GOT3 (cell line): ENCODE data around the gene MCC.

ENCODE experiments used
- DNase-seq: peaks from one replicate; lab custom pipeline; 2025; ENCODE audit warnings: mixed read lengths; lab: John Stamatoyannopoulos, UW

MCC gene

DNA sequence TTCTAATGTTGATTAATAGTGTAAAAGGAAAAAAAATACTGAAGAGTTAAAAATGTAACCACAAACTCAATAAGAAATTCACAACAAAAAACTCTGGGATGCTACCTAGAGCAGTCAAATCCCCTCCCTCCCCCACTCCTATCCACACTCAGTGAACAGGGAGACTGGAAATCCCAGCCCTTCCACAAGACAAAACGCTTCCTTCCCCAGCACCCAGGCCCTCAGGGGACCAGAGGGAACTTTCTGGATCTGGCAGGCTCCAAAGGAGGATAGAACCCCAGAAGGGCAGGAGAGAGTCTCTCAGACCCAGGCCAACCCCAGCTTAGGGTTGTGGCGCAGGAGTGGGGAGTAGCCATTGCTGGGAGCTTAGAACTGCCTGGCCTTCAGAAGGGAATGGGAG lies 456.7 kb downstream of the MCC start:
- DNase-seq: no peak

DNA sequence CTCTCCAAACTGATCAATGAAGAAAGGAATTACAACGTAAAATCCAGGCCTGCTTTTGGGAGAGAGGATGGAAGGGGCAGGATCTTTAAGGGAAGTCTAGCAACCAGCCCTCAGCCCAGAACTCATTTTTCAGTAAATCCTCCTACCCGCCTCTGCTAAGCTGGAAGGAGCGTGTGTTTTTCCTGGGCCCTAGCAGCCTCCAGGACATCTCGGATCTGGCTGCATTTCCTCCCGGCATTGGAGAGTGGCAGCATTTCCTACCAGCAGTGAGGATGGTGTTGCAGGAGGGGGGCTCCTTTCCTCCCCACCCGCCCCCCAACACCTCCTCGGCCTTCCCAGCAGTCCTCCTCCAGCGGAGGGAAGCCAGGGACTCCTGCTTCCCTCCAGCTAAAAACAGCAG lies 457.1 kb downstream of the MCC start:
- DNase-seq: no peak

- DNase-seq: no peak
Observed at GRCh38 chr5:113029614-113030013, 458.6 kb downstream of the MCC start.

GRCh38 chr5:113027431-113027830 lies 460.8 kb downstream of the MCC start:
- no peak for DNase-seq

- DNase-seq: no peak
Observed at GRCh38 chr5:113027015-113027414, 461.2 kb downstream of the MCC start.

GRCh38 chr5:113026211-113026610 lies 462.0 kb downstream of the MCC start:
- DNase-seq: no peak

DNA sequence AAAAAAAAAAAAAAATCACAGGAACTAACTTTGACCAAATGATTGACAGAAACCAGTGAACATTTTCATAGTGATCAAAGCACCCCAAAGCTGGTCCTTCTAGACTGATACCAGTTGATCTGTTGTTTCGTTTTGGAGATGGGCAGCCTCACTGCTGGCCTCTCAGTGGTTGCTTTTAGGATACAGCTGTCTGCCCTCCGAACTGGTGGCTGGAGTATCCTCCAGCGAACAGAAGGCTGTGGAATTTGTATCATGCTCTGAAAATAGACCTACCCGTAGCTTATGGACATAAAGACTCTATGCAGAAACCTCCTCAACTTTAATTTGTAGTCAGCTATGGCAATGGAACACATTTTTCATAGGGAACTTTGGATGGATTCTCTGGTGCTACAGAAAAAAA lies 462.7 kb downstream of the MCC start:
- DNase-seq: no peak

GRCh38 chr5:113024076-113024697 lies 464.1 kb downstream of the MCC start:
- no peak for DNase-seq

GRCh38 chr5:113022661-113023060 lies 465.6 kb downstream of the MCC start:
- DNase-seq: no peak

DNA sequence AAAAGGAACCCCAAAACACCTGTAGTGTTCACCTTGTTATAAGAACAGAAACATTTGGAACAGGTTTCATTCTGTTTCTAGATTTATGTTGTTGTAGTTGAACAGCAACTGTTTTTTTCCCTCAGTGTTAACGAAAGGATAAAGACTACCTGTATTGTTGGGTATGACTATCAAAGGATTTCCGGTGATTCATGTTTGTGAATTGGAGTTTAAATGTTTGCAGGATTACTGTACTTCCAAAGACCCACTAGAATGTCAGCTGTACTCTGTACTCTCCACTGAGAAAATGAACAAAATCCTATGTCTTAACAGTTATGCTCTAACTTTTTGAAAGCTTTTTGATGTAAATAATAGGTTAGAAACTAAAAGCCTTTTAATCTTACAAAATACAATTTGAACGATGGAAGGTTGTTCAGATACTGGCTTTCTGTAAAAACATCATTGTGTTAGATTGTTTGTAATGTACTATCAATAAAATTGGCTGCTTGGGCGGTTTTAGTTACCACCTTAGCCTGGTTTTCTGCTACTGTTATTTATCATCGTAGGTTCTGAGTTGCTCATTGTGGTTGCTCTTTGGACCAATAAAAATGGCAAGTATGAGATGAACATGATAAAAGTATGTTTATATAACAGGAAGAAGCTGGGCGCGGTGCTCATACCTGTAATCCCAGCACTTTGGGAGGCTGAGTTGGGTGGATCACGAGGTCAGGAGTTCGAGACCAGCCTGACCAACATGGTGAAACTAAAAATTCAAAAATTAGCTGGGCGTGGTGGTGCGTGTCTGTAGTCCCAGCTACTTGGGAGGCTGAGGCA lies 467.6 kb downstream of the MCC start:
- DNase-seq: no peak

DNA sequence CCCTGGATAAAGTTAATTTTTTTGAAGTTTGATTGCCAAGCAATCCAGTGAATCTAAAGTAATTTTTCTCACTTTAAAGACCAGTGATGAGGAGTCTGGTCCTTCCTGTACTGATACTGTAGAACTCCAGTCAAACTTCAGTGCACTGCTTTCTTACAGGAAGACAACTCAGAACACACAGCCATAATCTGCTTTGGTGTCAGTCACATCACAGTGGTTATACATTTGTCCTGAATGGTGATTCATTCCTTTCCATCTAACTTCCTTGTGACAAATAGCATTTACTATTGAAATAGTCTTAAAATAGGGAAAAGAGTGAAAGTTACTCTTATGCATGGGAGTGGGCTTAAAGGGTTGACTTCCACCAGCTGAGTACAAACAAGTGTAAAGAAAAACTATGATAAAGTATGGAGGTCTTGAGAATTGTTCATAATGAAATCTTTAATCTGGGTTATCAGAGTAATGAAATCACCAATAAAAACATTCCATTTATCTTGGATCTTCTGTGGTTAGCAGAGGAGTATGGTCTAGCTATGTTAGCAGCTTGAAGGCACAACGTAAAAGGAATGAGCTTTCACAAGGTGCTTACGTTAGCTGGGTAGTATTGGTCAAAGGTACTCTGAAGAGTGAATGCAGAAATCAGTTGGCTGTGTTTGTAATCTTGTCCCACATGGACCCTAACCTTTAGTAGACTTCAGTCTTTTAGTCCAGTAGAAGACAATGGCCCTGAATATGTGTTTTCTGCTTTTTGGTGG lies 470.2 kb downstream of the MCC start:
- no peak for DNase-seq

- DNase-seq: no peak
Observed at GRCh38 chr5:113005454-113005853, 482.8 kb downstream of the MCC start.

DNA sequence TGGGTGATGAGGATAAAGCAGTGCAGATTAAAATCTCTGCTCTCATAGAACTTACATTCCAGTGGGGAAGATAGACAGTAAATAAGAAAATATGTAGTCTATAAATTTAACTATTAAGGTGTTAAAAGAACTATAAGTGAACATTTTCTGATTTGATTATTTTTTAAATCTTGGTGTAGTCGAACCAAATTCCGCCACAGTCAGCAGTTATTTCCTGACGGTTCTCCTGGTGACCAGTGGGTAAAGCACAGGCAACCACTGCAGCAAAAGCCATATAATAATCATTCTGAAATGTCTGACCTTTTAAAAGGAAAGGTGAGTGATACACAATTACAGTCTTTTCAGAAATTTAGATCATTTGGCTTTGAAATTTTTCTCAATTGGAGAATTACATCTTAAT lies 484.5 kb downstream of the MCC start:
- no peak for DNase-seq

GRCh38 chr5:113002423-113002822 lies 485.8 kb downstream of the MCC start:
- DNase-seq: no peak

- DNase-seq: no peak
Observed at GRCh38 chr5:113000466-113000865, 487.8 kb downstream of the MCC start.

DNA sequence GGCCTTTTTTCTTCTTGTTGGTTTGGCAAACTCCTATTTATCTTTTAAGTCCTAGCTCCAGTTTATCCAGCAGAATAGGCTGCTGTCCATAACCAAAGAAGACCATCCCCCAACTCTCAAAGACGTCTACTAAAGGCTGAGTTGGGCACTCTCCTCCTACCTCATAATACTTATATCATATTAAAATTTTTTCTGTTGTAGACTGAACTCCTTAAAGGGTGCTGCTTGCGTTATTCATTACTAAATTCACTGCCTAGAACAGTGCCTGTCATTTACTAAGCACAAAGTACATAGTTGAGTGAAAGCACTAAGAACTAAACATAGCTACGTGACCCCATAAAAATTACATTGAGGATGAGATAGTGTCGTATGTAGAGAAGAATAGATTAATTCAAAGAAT lies 490.0 kb downstream of the MCC start:
- no peak for DNase-seq

DNA sequence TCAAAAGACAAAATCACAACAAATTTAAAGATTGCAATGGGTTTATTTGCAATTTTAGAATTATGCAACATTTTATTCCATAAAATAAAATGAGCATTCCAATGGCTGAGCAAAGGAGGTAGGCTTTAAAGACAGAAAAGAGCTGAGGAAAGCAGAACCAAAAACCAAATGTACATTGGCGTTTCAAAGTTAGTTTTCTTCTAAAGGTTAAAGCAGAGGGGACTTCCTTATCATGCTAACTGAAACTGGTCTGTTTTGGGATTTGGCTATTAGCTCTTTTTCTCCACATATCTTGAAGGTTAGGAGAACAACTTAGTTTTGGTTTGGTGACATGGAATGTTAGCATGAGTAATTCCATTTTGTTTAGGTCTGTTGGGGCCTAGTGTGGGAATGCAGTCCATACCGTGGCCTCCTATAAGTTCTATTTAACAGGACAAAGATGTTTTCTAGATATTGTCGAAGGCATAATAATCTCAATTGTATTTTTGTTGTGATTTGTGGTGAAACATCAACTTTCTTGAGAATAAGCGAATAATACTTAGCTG lies 491.4 kb downstream of the MCC start:
- DNase-seq: no peak

GRCh38 chr5:112995764-112996618 lies 492.3 kb downstream of the MCC start:
- peak; percentile 25 for DNase-seq

GRCh38 chr5:112986224-112986623 lies 502.0 kb downstream of the MCC start:
- no peak for DNase-seq

DNA sequence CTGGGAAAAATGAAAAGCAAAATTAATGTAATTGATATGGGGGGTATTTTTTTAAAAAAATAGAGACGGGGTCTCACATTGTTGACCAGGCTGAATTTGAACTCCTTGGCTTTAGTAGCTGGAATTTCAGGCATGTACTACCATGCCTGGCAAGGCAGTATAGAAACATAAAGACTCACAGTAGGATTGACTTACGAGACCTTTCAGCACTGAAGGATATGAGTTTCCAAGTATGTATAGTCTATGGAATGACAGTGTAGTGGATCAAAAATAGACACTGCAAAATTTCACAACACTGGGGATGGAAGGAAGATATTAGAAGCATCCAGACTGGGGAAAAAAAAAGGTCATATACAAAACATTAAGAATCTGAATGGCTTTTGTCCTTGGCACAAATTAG lies 504.9 kb downstream of the MCC start:
- no peak for DNase-seq

- DNase-seq: no peak
Observed at GRCh38 chr5:112979723-112980122, 508.5 kb downstream of the MCC start.

- no peak for DNase-seq
Observed at GRCh38 chr5:112978836-112979235, 509.4 kb downstream of the MCC start.
